ENCODE data around the gene ERFE. TPM values are rescaled to one million over a fixed set of nuclear protein-coding genes. Genes with fewer than 3 reads are reported as not detected.

ERFE gene
- total RNA-seq, 1 donor from 2014 or later: not detected

DNA sequence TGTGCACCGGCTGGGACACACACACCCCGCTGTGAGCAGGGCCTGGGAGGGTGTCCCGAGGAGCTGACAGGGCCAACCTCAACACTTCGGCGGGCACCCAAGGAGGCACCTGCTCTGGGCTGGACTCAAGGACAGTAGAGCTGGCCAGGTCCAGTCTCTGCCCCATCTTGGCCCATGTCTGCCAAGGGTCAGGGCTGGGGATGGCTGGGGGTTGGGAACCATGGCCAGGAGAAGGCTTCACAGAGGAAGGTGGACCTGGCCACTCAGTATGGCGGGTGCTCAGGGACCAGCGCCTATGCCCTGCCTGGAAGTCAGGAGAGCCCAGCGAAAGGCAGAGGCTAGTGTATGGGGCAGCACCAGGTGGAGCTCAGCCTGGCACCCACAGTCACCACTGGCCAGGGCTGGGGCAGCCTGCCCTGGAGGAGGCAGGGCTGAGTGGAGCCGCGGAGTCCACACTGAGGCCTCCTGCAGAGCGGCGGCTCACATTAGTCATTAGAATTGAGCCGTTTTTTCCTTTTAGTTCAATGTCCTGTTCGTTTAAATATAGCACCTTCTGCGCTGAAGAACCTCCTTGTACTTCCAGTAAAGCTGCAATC is 4.2 kb downstream of the ERFE start:
- Histone ChIP-seq H3K9ac (no peak overlapping the region), H3K27ac (no peak overlapping the region), H3K4me2 (peak overlapping the region; percentile 94), H3K4me1 (peaks cover 6% of the 10 kb centered on the region), H3F3A (ENCODE audit: low read depth) (peaks cover 6% of the 10 kb centered on the region), H3K36me3 (no peaks in the 10 kb centered on the region), H3K27me3 (peaks cover 83% of the 10 kb centered on the region), H3K4me3 (peak overlapping the region; percentile 55), H4K20me1 (ENCODE audit: low read depth) (peaks cover 33% of the 10 kb centered on the region), H3K79me2 (ENCODE audit: low read depth) (no peaks in the 10 kb centered on the region), H2AFZ (replicated peaks) (peak overlapping the region; percentile 63), H3K9me3 (ENCODE audit: low read depth) (no peaks in the 10 kb centered on the region)
- Mint-ChIP-seq H3K4me1 (peaks cover 8% of the 10 kb centered on the region), H3K36me3 (peaks cover 3% of the 10 kb centered on the region), H3K4me3 (no peak overlapping the region), H3K27me3 (ENCODE audit: insufficient read depth, low read depth) (peaks cover 26% of the 10 kb centered on the region), H3K9me3 (peaks cover 3% of the 10 kb centered on the region), H3K27ac (no peak overlapping the region)
- TF ChIP-seq EZH2 (IDR thresholded peaks at IDR 0.05) (no peak), EZH2phosphoT487 (IDR thresholded peaks at IDR 0.05) (no peak)
- TF ChIP-seq, protein P1, sequence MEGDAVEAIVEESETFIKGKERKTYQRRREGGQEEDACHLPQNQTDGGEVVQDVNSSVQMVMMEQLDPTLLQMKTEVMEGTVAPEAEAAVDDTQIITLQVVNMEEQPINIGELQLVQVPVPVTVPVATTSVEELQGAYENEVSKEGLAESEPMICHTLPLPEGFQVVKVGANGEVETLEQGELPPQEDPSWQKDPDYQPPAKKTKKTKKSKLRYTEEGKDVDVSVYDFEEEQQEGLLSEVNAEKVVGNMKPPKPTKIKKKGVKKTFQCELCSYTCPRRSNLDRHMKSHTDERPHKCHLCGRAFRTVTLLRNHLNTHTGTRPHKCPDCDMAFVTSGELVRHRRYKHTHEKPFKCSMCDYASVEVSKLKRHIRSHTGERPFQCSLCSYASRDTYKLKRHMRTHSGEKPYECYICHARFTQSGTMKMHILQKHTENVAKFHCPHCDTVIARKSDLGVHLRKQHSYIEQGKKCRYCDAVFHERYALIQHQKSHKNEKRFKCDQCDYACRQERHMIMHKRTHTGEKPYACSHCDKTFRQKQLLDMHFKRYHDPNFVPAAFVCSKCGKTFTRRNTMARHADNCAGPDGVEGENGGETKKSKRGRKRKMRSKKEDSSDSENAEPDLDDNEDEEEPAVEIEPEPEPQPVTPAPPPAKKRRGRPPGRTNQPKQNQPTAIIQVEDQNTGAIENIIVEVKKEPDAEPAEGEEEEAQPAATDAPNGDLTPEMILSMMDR (IDR thresholded peaks at IDR 0.05): no peak
- no peak for DNase-seq (ENCODE audit: low spot score)

DNA sequence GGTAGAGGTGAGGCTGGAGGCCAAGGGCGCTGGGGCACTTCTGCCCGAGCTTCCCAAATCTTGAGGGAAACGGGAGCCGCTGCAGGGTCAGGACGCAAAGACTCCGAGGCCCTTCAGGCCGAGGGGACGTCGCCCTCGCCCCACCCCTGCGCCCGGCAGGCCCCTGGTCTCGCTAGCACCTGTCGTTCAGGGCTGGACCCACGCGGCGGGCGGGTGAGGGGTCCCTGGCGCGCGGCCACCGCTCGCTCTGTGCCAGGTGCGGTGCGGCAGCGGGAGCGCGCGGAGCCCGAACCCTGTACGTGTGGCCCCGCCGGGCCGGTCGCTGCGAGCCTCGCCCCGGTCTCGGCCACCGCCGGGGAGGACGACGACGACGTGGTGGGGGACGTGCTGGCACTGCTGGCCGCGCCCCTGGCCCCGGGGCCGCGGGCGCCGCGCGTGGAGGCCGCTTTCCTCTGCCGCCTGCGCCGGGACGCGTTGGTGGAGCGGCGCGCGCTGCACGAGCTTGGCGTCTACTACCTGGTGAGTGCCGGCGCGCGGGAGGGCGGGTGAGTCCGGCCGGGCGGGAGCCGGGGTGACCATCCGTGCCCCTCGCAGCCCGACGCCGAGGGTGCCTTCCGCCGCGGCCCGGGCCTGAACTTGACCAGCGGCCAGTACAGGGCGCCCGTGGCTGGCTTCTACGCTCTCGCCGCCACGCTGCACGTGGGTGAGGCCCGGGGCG is 4.9 kb downstream of the ERFE start:
- Histone ChIP-seq H3K4me2 (peak overlapping the region; percentile 94), H3K9ac (no peak overlapping the region), H3K27ac (no peak overlapping the region), H3K27me3 (peaks cover 76% of the 10 kb centered on the region), H3K4me1 (no peaks in the 10 kb centered on the region), H2AFZ (replicated peaks) (peak overlapping the region; percentile 63), H3F3A (ENCODE audit: low read depth) (no peaks in the 10 kb centered on the region), H3K36me3 (no peaks in the 10 kb centered on the region), H3K79me2 (ENCODE audit: low read depth) (no peaks in the 10 kb centered on the region), H3K4me3 (peak overlapping the region; percentile 55), H3K9me3 (ENCODE audit: low read depth) (no peaks in the 10 kb centered on the region), H4K20me1 (ENCODE audit: low read depth) (peaks cover 33% of the 10 kb centered on the region)
- DNase-seq (ENCODE audit: low spot score): peak; percentile 54
- Mint-ChIP-seq H3K4me1 (peaks cover 8% of the 10 kb centered on the region), H3K27me3 (ENCODE audit: insufficient read depth, low read depth) (peaks cover 26% of the 10 kb centered on the region), H3K9me3 (peaks cover 3% of the 10 kb centered on the region), H3K36me3 (peaks cover 3% of the 10 kb centered on the region), H3K4me3 (no peak overlapping the region), H3K27ac (no peak overlapping the region)
- TF ChIP-seq EZH2 (IDR thresholded peaks at IDR 0.05): peak; percentile 87
- TF ChIP-seq EZH2phosphoT487 (IDR thresholded peaks at IDR 0.05): peak; percentile 76
- TF ChIP-seq, protein P1 (IDR thresholded peaks at IDR 0.05): no peak

DNA sequence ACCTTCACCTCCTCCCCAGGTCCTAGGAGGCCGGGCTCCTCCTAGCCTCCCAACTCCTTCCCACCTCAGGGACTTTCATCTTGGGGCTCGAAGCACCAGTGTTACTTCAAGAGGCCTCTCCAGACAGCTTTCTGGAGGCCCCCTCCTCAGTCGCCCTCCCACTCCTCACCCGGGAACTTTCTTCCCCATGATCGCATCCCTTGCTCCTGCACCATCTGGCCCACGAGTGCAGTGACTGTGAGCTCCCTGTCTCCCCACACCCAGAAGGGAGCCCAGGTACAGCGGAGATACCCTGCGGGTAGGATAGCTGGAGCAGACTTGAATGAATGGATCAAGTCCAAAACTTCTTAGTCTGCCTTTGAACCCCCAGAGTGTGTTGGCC is 6.1 kb downstream of the ERFE start:
- peaks cover 3% of the 10 kb centered on the region for H3K9me3 Mint-ChIP-seq

More for the DNA sequence above, 6.1 kb downstream of the ERFE start:
- H3F3A ChIP-seq (ENCODE audit: low read depth): no peaks in the 10 kb centered on the region
- no peak overlapping the region for H2AFZ ChIP-seq (replicated peaks)
- Mint-ChIP-seq H3K27ac (no peak overlapping the region), H3K36me3 (peaks cover 7% of the 10 kb centered on the region), H3K27me3 (ENCODE audit: insufficient read depth, low read depth) (peaks cover 23% of the 10 kb centered on the region), H3K4me3 (peak overlapping the region; percentile 71), H3K4me1 (peaks cover 3% of the 10 kb centered on the region)
- H3K79me2 ChIP-seq (ENCODE audit: low read depth): no peaks in the 10 kb centered on the region
- no peaks in the 10 kb centered on the region for H3K36me3 ChIP-seq
- H3K27ac ChIP-seq: no peak overlapping the region
- no peak overlapping the region for H3K9ac ChIP-seq
- TF ChIP-seq EZH2 (IDR thresholded peaks at IDR 0.05) (no peak), EZH2phosphoT487 (IDR thresholded peaks at IDR 0.05) (no peak)
- TF ChIP-seq, protein P1 (IDR thresholded peaks at IDR 0.05): no peak
- H3K4me1 ChIP-seq: no peaks in the 10 kb centered on the region
- H3K27me3 ChIP-seq: peaks cover 63% of the 10 kb centered on the region
- H3K4me3 ChIP-seq: no peak overlapping the region
- H3K4me2 ChIP-seq: no peak overlapping the region
- DNase-seq (ENCODE audit: low spot score): no peak
- no peaks in the 10 kb centered on the region for H3K9me3 ChIP-seq (ENCODE audit: low read depth)
- peaks cover 25% of the 10 kb centered on the region for H4K20me1 ChIP-seq (ENCODE audit: low read depth)
